Caco-2 (cell line): ENCODE results near the gene POLE3. TPM values are rescaled to one million over a fixed set of nuclear protein-coding genes. Genes with fewer than 3 reads are reported as not detected.

ENCODE experiments used
- BruUV-seq: library from RNA; stranded (reverse); fragments of 400-500 nt; replicated peaks from 2 replicates; lab custom pipeline; 2021; lab: Mats Ljungman, UMichigan
- CTCF ChIA-PET: fragments of 300-600 bp; sonication (Branson Sonifier 250); formaldehyde crosslinking; loops from one replicate; lab custom pipeline; 2022; ENCODE audit warnings: antibody characterized with exemption; lab: Charles Lee
- POLR2A ChIA-PET: fragments of 300-600 bp; sonication (Branson Sonifier 250); formaldehyde crosslinking; loops from one replicate; lab custom pipeline; 2022; ENCODE audit warnings: antibody characterized with exemption; lab: Charles Lee
- DNase-seq, 2 experiments: peaks; one replicate each; pipeline versions ENCODE4 v3.0.0 to v3.0.0-alpha.2; 2020 to 2022
- H3K27me3 ChIP-seq: replicated peaks from 2 replicates; pipeline ENCODE4 v1.6.0; 2011; ENCODE audit warnings: low read length; ENCODE audit not compliant: control insufficient read depth, insufficient read depth
- H3K36me3 ChIP-seq: 2 replicates; pipeline ENCODE4 v1.5.1; 2011; ENCODE audit warnings: low read length; ENCODE audit not compliant: control insufficient read depth, insufficient read depth
- H3K4me1 ChIP-seq: fragments of 250-450 bp; sonication (Bioruptor Pico); 2 replicates; pipeline ENCODE4 v1.5.1; 2020; ENCODE audit warnings: mild to moderate bottlenecking
- H3K4me3 ChIP-seq: 2 replicates; pipeline ENCODE4 v1.5.1; 2011; ENCODE audit warnings: low read depth, mild to moderate bottlenecking, control low read depth, low read length
- H3K9me3 ChIP-seq: fragments of 250-450 bp; sonication (Bioruptor Pico); 2 replicates; pipeline ENCODE4 v1.5.1; 2020; ENCODE audit warnings: mild to moderate bottlenecking, moderate library complexity
- H3K27ac Mint-ChIP-seq: one replicate; pipeline ENCODE4 v1.8.0; 2022; ENCODE audit warnings: mixed read lengths; ENCODE audit not compliant: unreplicated experiment
- H3K27me3 Mint-ChIP-seq: one replicate; pipeline ENCODE4 v1.8.0; 2022; ENCODE audit warnings: mixed read lengths; ENCODE audit not compliant: insufficient read depth, unreplicated experiment
- H3K36me3 Mint-ChIP-seq: one replicate; pipeline ENCODE4 v1.8.0; 2022; ENCODE audit warnings: mild to moderate bottlenecking, mixed read lengths; ENCODE audit not compliant: insufficient read depth, unreplicated experiment
- H3K4me1 Mint-ChIP-seq: one replicate; pipeline ENCODE4 v1.8.0; 2022; ENCODE audit warnings: low read depth, mixed read lengths; ENCODE audit not compliant: unreplicated experiment
- H3K4me3 Mint-ChIP-seq: one replicate; pipeline ENCODE4 v1.8.0; 2022; ENCODE audit warnings: mild to moderate bottlenecking, moderate library complexity, mixed read lengths; ENCODE audit not compliant: unreplicated experiment
- H3K9me3 Mint-ChIP-seq: one replicate; pipeline ENCODE4 v1.8.0; 2022; ENCODE audit warnings: mixed read lengths; ENCODE audit not compliant: unreplicated experiment
- intact Hi-C: fragments of 100-400 bp; cut with micrococcal nuclease; formaldehyde crosslinking; loops from one replicate; pipeline ENCODE4 v1.10.0; 2022; ENCODE audit not compliant: unreplicated experiment
- total RNA-seq: library from RNA; stranded (reverse); gene quantifications from 2 replicates; pipeline ENCODE4 v1.2.3, GENCODE V29; 2022
- TF ChIP-seq, protein P1 (sequence below), 2 experiments: fragments of 200-600 bp in 1 of 2; IDR thresholded peaks; 1 replicate in 1 of 2; 2 replicates in 1 of 2; pipeline versions ENCODE4 v1.5.1 to v1.8.0; 2011 to 2022; ENCODE audit warnings: antibody characterized with exemption in 1 of 2, control low read depth in 1 of 2, inconsistent platforms in 1 of 2, low read depth in 1 of 2, low read length in 1 of 2, mild to moderate bottlenecking in 1 of 2, moderate library complexity in 1 of 2; ENCODE audit not compliant: insufficient read depth in 1 of 2, severe bottlenecking in 1 of 2, unreplicated experiment in 1 of 2

The POLE3 gene
- total RNA-seq, 1 experiment from 2014 or later: 57.2 TPM

DNA sequence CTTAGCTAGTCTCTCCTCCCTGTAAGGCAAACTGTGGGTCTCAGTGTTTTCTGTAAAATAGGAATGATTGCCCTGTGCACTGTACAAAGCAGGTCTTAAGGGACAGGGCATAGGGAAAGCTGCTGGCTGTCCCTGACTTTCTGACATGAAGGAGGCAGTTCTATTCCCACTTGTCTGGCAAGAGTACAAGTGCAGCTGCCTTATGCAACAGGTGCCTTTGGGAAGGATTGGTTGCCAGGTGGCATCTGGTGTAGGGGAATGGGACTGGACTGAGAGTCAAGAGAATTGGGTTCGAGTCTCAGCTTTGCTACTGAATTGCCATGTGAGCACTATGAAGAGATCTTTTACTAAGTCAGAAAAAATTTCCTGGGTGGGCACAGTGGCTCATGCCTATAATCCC lies 51.1 kb downstream of the POLE3 start:
- Histone ChIP-seq H3K9me3 (no peaks in the 10 kb centered on the region), H3K4me1 (no peaks in the 10 kb centered on the region), H3K4me3 (no peak overlapping the region), H3K36me3 (no peaks in the 10 kb centered on the region), H3K27me3 (no peaks in the 10 kb centered on the region)
- Mint-ChIP-seq H3K27me3 (no peaks in the 10 kb centered on the region), H3K4me3 (no peak overlapping the region), H3K27ac (no peak overlapping the region), H3K36me3 (no peaks in the 10 kb centered on the region), H3K4me1 (no peaks in the 10 kb centered on the region), H3K9me3 (no peaks in the 10 kb centered on the region)
- TF ChIP-seq, protein P1, sequence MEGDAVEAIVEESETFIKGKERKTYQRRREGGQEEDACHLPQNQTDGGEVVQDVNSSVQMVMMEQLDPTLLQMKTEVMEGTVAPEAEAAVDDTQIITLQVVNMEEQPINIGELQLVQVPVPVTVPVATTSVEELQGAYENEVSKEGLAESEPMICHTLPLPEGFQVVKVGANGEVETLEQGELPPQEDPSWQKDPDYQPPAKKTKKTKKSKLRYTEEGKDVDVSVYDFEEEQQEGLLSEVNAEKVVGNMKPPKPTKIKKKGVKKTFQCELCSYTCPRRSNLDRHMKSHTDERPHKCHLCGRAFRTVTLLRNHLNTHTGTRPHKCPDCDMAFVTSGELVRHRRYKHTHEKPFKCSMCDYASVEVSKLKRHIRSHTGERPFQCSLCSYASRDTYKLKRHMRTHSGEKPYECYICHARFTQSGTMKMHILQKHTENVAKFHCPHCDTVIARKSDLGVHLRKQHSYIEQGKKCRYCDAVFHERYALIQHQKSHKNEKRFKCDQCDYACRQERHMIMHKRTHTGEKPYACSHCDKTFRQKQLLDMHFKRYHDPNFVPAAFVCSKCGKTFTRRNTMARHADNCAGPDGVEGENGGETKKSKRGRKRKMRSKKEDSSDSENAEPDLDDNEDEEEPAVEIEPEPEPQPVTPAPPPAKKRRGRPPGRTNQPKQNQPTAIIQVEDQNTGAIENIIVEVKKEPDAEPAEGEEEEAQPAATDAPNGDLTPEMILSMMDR (IDR thresholded peaks at IDR 0.05; ENCODE audit: insufficient read depth in 1 of 2, low read depth in 1 of 2, low read length in 1 of 2, severe bottlenecking in 1 of 2, unreplicated experiment in 1 of 2): no peak
- POLR2A ChIA-PET: no interaction called here
- CTCF ChIA-PET: no interaction called here
- DNase-seq: no peak
- intact Hi-C loops: no loop called here
- BruUV-seq: no TSS peak

Other genes starting within 250 kb of the POLE3 start
- 20.1 TPM in 2 replicates for gene FKBP15, start 189.4 kb downstream of the POLE3 start, total RNA-seq
- gene SLC31A1, start 189.1 kb downstream of the POLE3 start, total RNA-seq: 57.8 and 64.9 TPM in 2 replicates
- 27.3 and 29.3 TPM in 2 replicates for gene CDC26, start 135.1 kb downstream of the POLE3 start, total RNA-seq
- gene PRPF4, start 135.0 kb downstream of the POLE3 start, total RNA-seq: 37.5 and 38.6 TPM in 2 replicates
- gene RNF183, start 107.3 kb downstream of the POLE3 start, total RNA-seq: 1.5 and 3.3 TPM in 2 replicates
- 1.9 and 2.3 TPM in 2 replicates for gene WDR31, start 70.4 kb downstream of the POLE3 start, total RNA-seq
- 14.5 and 14.7 TPM in 2 replicates for gene BSPRY, start 61.1 kb downstream of the POLE3 start, total RNA-seq
- gene HDHD3, start 33.7 kb downstream of the POLE3 start, total RNA-seq: 60.9 and 64.9 TPM in 2 replicates
- gene ALAD, start 9.4 kb downstream of the POLE3 start, total RNA-seq: 43.6 and 48.8 TPM in 2 replicates
- 1.1 and 1.9 TPM in 2 replicates for gene C9orf43, start 72 bp upstream of the POLE3 start, total RNA-seq
- gene RGS3, start 53.1 kb upstream of the POLE3 start, total RNA-seq: 70.8 and 71.1 TPM in 2 replicates